Loucy (cell line): ENCODE data around the gene SNX3.

Source experiments
- H2AFZ ChIP-seq: fragments of 200-600 bp; sonication (generic); 2 replicates; pipeline ENCODE4 v1.6.0; 2016; ENCODE audit warnings: antibody characterized with exemption, mild to moderate bottlenecking, low read length, moderate library complexity
- H3F3A ChIP-seq: fragments of 200-600 bp; 2 replicates; pipeline ENCODE4 v1.6.0; 2016; ENCODE audit warnings: antibody characterized with exemption, low read depth, mild to moderate bottlenecking
- H3K27me3 ChIP-seq: fragments of 200-600 bp; sonication (generic); 2 replicates; pipeline ENCODE4 v1.6.1; 2014; ENCODE audit warnings: low read length, mild to moderate bottlenecking; ENCODE audit not compliant: insufficient read depth, poor library complexity, severe bottlenecking
- H3K36me3 ChIP-seq: fragments of 200-600 bp; sonication (generic); 2 replicates; pipeline ENCODE4 v1.6.1; 2016; ENCODE audit warnings: low read length; ENCODE audit not compliant: insufficient read depth
- H3K4me1 ChIP-seq: fragments of 200-600 bp; sonication (generic); 2 replicates; pipeline ENCODE4 v1.5.1; 2014; ENCODE audit warnings: low read length, mild to moderate bottlenecking; ENCODE audit not compliant: insufficient read depth, poor library complexity, severe bottlenecking
- H3K4me2 ChIP-seq: fragments of 200-600 bp; sonication (generic); 2 replicates; pipeline ENCODE4 v1.6.0; 2014; ENCODE audit warnings: antibody characterized with exemption, low read length, low read depth, mild to moderate bottlenecking; ENCODE audit not compliant: poor library complexity, severe bottlenecking
- H3K4me3 ChIP-seq: fragments of 200-600 bp; sonication (generic); 2 replicates; pipeline ENCODE4 v1.5.1; 2014; ENCODE audit warnings: low read length, mild to moderate bottlenecking, mixed read lengths; ENCODE audit not compliant: poor library complexity, severe bottlenecking
- H3K79me2 ChIP-seq: fragments of 200-600 bp; sonication (generic); 2 replicates; pipeline ENCODE4 v1.6.1; 2014; ENCODE audit warnings: low read length; ENCODE audit not compliant: insufficient read depth
- H3K9ac ChIP-seq: fragments of 200-600 bp; sonication (generic); 2 replicates; pipeline ENCODE4 v1.6.0; 2014; ENCODE audit warnings: mild to moderate bottlenecking, low read depth, low read length, moderate library complexity; ENCODE audit not compliant: poor library complexity, severe bottlenecking
- H3K9me2 ChIP-seq: fragments of 200-600 bp; sonication (generic); replicated peaks from 2 replicates; pipeline ENCODE4 v1.6.1; 2016; ENCODE audit warnings: low read depth, low read length, mixed read lengths
- H3K9me3 ChIP-seq: fragments of 200-600 bp; sonication (generic); 2 replicates; pipeline ENCODE4 v1.6.1; 2014; ENCODE audit warnings: mild to moderate bottlenecking, antibody characterized with exemption, low read length, low read depth; ENCODE audit not compliant: insufficient read depth
- H4K20me1 ChIP-seq: fragments of 200-600 bp; sonication (generic); 2 replicates; pipeline ENCODE4 v1.6.0; 2014; ENCODE audit warnings: antibody characterized with exemption, low read length, mild to moderate bottlenecking; ENCODE audit not compliant: insufficient read depth, poor library complexity, severe bottlenecking
- EZH2phosphoT487 ChIP-seq: fragments of 200-600 bp; IDR thresholded peaks from 2 replicates; pipeline ENCODE4 v1.6.1; 2018; ENCODE audit warnings: antibody characterized with exemption, mild to moderate bottlenecking, moderate library complexity, borderline replicate concordance
- TF ChIP-seq, protein P1 (sequence below): fragments of 200-600 bp; sonication (generic); conservative IDR thresholded peaks from 2 replicates; pipeline ENCODE4 v1.5.1; 2014; ENCODE audit warnings: mild to moderate bottlenecking, antibody characterized with exemption, low read length

SNX3 gene

DNA sequence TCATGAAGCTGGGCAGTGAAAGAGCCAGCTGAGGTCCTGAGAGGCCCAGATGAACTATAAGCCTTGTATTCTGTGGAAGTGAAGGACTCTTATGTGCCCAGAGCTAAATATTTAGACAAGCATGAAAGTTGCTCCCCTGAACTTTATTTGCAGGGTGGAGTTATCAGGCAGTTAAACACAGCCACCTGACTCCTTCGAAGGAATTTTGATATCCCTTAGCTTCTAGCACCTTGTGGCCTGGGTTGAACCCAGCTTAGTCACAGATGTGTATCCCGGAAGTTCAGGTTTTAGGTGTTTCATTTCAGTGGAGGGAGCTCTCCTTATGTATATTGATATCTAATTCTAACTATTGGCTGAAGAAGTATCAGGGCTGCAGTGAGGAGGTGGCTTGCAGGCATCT lies 74.6 kb downstream of the SNX3 start:
- Histone ChIP-seq H3F3A (no peaks in the 10 kb centered on the region), H3K79me2 (no peaks in the 10 kb centered on the region)
- no peak for TF ChIP-seq EZH2phosphoT487
- TF ChIP-seq, protein P1, sequence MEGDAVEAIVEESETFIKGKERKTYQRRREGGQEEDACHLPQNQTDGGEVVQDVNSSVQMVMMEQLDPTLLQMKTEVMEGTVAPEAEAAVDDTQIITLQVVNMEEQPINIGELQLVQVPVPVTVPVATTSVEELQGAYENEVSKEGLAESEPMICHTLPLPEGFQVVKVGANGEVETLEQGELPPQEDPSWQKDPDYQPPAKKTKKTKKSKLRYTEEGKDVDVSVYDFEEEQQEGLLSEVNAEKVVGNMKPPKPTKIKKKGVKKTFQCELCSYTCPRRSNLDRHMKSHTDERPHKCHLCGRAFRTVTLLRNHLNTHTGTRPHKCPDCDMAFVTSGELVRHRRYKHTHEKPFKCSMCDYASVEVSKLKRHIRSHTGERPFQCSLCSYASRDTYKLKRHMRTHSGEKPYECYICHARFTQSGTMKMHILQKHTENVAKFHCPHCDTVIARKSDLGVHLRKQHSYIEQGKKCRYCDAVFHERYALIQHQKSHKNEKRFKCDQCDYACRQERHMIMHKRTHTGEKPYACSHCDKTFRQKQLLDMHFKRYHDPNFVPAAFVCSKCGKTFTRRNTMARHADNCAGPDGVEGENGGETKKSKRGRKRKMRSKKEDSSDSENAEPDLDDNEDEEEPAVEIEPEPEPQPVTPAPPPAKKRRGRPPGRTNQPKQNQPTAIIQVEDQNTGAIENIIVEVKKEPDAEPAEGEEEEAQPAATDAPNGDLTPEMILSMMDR = no peak

DNA sequence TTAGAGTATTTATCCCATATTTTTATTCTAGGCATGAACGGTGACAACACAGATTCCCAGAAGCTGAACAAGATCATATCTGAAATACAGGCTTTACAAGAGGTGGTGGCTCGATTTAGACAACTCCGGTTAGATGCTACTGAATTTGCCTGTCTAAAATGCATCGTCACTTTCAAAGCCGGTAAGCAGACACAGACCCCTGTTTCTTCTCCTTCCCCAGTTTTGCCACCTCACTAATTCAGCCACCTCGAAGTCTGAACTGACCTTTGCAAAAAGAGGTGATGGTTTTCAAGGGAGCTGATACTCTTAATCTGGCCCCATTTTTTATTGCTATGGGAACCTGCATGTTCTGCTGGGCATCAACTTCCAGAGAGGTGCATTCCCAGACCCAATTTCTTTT lies 80.1 kb downstream of the SNX3 start:
- no peaks in the 10 kb centered on the region for H3F3A ChIP-seq
- H3K4me2 ChIP-seq = no peak overlapping the region
- no peak overlapping the region for H3K9ac ChIP-seq
- no peak overlapping the region for H2AFZ ChIP-seq
- no peaks in the 10 kb centered on the region for H3K9me3 ChIP-seq
- H3K4me1 ChIP-seq = peaks cover 5% of the 10 kb centered on the region
- H3K27me3 ChIP-seq = no peaks in the 10 kb centered on the region
- TF ChIP-seq, protein P1 = no peak
- no peak for TF ChIP-seq EZH2phosphoT487
- no peaks in the 10 kb centered on the region for H3K36me3 ChIP-seq
- no peaks in the 10 kb centered on the region for H3K79me2 ChIP-seq
- H4K20me1 ChIP-seq = no peaks in the 10 kb centered on the region
- H3K9me2 ChIP-seq = no peaks in the 10 kb centered on the region
- H3K4me3 ChIP-seq = no peak overlapping the region

More for the DNA sequence above, 74.6 kb downstream of the SNX3 start:
- Histone ChIP-seq H3K9ac (no peak overlapping the region), H3K9me3 (no peaks in the 10 kb centered on the region), H3K36me3 (no peaks in the 10 kb centered on the region), H3K4me2 (no peak overlapping the region), H3K4me3 (no peak overlapping the region), H3K27me3 (no peaks in the 10 kb centered on the region), H2AFZ (no peak overlapping the region), H3K9me2 (no peaks in the 10 kb centered on the region), H4K20me1 (no peaks in the 10 kb centered on the region), H3K4me1 (no peaks in the 10 kb centered on the region)

DNA sequence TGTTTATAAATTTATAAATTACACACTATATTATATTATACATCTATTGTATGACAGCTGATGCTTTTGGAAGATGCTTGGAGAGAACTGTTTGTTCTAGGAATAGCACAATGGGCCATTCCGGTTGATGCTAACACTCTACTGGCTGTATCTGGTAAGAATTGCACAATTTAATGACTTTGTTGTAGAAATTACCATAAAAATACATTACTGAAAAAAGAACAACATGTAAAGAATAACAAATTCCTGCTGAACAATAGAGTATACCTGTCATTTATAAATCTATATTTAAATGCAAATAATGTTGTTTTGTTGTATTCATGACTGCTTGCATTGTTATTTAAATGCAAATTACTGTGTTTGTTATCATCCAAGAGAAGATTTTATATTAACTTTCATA lies 80.6 kb downstream of the SNX3 start:
- no peaks in the 10 kb centered on the region for H3K36me3 ChIP-seq
- H3F3A ChIP-seq = no peaks in the 10 kb centered on the region
- H3K27me3 ChIP-seq = no peaks in the 10 kb centered on the region
- H3K9me2 ChIP-seq = no peaks in the 10 kb centered on the region
- no peak overlapping the region for H3K4me2 ChIP-seq
- H3K4me3 ChIP-seq = no peak overlapping the region
- H3K9ac ChIP-seq = no peak overlapping the region
- H3K79me2 ChIP-seq = no peaks in the 10 kb centered on the region
- no peak overlapping the region for H2AFZ ChIP-seq
- no peaks in the 10 kb centered on the region for H4K20me1 ChIP-seq
- no peaks in the 10 kb centered on the region for H3K9me3 ChIP-seq
- peaks cover 5% of the 10 kb centered on the region for H3K4me1 ChIP-seq
- TF ChIP-seq EZH2phosphoT487 = no peak
- TF ChIP-seq, protein P1 = no peak
